Caco-2 (cell line): Measurements from ENCODE around the gene SVEP1. TPM values are rescaled to one million over a fixed set of nuclear protein-coding genes. Genes with fewer than 3 reads are reported as not detected.

ENCODE experiments used
- BruUV-seq: library from RNA; stranded (reverse); fragments of 400-500 nt; replicated peaks from 2 replicates; lab custom pipeline; 2021; lab: Mats Ljungman, UMichigan
- CTCF ChIA-PET: fragments of 300-600 bp; sonication (Branson Sonifier 250); formaldehyde crosslinking; loops from one replicate; lab custom pipeline; 2022; ENCODE audit warnings: antibody characterized with exemption; lab: Charles Lee
- POLR2A ChIA-PET: fragments of 300-600 bp; sonication (Branson Sonifier 250); formaldehyde crosslinking; loops from one replicate; lab custom pipeline; 2022; ENCODE audit warnings: antibody characterized with exemption; lab: Charles Lee
- DNase-seq, 2 experiments: peaks; one replicate each; pipeline versions ENCODE4 v3.0.0 to v3.0.0-alpha.2; 2020 to 2022
- H3K27me3 ChIP-seq: replicated peaks from 2 replicates; pipeline ENCODE4 v1.6.0; 2011; ENCODE audit warnings: low read length; ENCODE audit not compliant: control insufficient read depth, insufficient read depth
- H3K36me3 ChIP-seq: 2 replicates; pipeline ENCODE4 v1.5.1; 2011; ENCODE audit warnings: low read length; ENCODE audit not compliant: control insufficient read depth, insufficient read depth
- H3K4me1 ChIP-seq: fragments of 250-450 bp; sonication (Bioruptor Pico); 2 replicates; pipeline ENCODE4 v1.5.1; 2020; ENCODE audit warnings: mild to moderate bottlenecking
- H3K4me3 ChIP-seq: 2 replicates; pipeline ENCODE4 v1.5.1; 2011; ENCODE audit warnings: low read depth, mild to moderate bottlenecking, control low read depth, low read length
- H3K9me3 ChIP-seq: fragments of 250-450 bp; sonication (Bioruptor Pico); 2 replicates; pipeline ENCODE4 v1.5.1; 2020; ENCODE audit warnings: mild to moderate bottlenecking, moderate library complexity
- H3K27ac Mint-ChIP-seq: one replicate; pipeline ENCODE4 v1.8.0; 2022; ENCODE audit warnings: mixed read lengths; ENCODE audit not compliant: unreplicated experiment
- H3K27me3 Mint-ChIP-seq: one replicate; pipeline ENCODE4 v1.8.0; 2022; ENCODE audit warnings: mixed read lengths; ENCODE audit not compliant: insufficient read depth, unreplicated experiment
- H3K36me3 Mint-ChIP-seq: one replicate; pipeline ENCODE4 v1.8.0; 2022; ENCODE audit warnings: mild to moderate bottlenecking, mixed read lengths; ENCODE audit not compliant: insufficient read depth, unreplicated experiment
- H3K4me1 Mint-ChIP-seq: one replicate; pipeline ENCODE4 v1.8.0; 2022; ENCODE audit warnings: low read depth, mixed read lengths; ENCODE audit not compliant: unreplicated experiment
- H3K4me3 Mint-ChIP-seq: one replicate; pipeline ENCODE4 v1.8.0; 2022; ENCODE audit warnings: mild to moderate bottlenecking, moderate library complexity, mixed read lengths; ENCODE audit not compliant: unreplicated experiment
- H3K9me3 Mint-ChIP-seq: one replicate; pipeline ENCODE4 v1.8.0; 2022; ENCODE audit warnings: mixed read lengths; ENCODE audit not compliant: unreplicated experiment
- CTCF ChIP-seq, 2 experiments: fragments of 200-600 bp in 1 of 2; IDR thresholded peaks; 1 replicate in 1 of 2; 2 replicates in 1 of 2; pipeline versions ENCODE4 v1.5.1 to v1.8.0; 2011 to 2022; ENCODE audit warnings: antibody characterized with exemption in 1 of 2, control low read depth in 1 of 2, inconsistent platforms in 1 of 2, low read depth in 1 of 2, low read length in 1 of 2, mild to moderate bottlenecking in 1 of 2, moderate library complexity in 1 of 2; ENCODE audit not compliant: insufficient read depth in 1 of 2, severe bottlenecking in 1 of 2, unreplicated experiment in 1 of 2
- intact Hi-C: fragments of 100-400 bp; cut with micrococcal nuclease; formaldehyde crosslinking; loops from one replicate; pipeline ENCODE4 v1.10.0; 2022; ENCODE audit not compliant: unreplicated experiment
- total RNA-seq: library from RNA; stranded (reverse); gene quantifications from 2 replicates; pipeline ENCODE4 v1.2.3, GENCODE V29; 2022

SVEP1 gene
- total RNA-seq, 1 experiment from 2014 or later: 2.9 TPM

GRCh38 chr9:110499608-110500007 is 79.9 kb downstream of the SVEP1 start:
- intact Hi-C loops: no loop called here
- H3K4me3 ChIP-seq: no peak overlapping the region
- no peaks in the 10 kb centered on the region for H3K36me3 ChIP-seq
- no peak overlapping the region for H3K4me3 Mint-ChIP-seq
- no peak for DNase-seq
- ChIA-PET POLR2A (no interaction called here), CTCF (no interaction called here)
- no peak overlapping the region for H3K27ac Mint-ChIP-seq
- H3K27me3 Mint-ChIP-seq: peaks cover 13% of the 10 kb centered on the region
- no TSS peak for BruUV-seq
- H3K4me1 ChIP-seq: no peaks in the 10 kb centered on the region
- H3K27me3 ChIP-seq: no peaks in the 10 kb centered on the region; the same call in 1 of the 2 replicates
- H3K9me3 Mint-ChIP-seq: no peaks in the 10 kb centered on the region
- H3K9me3 ChIP-seq: no peaks in the 10 kb centered on the region
- no peaks in the 10 kb centered on the region for H3K36me3 Mint-ChIP-seq
- no peaks in the 10 kb centered on the region for H3K4me1 Mint-ChIP-seq
- TF ChIP-seq CTCF (IDR thresholded peaks at IDR 0.05; ENCODE audit: insufficient read depth in 1 of 2, low read depth in 1 of 2, low read length in 1 of 2, severe bottlenecking in 1 of 2, unreplicated experiment in 1 of 2): no peak

- Mint-ChIP-seq H3K27ac (no peak overlapping the region), H3K4me3 (no peak overlapping the region), H3K9me3 (peaks cover 11% of the 10 kb centered on the region), H3K36me3 (no peaks in the 10 kb centered on the region), H3K27me3 (peaks cover 17% of the 10 kb centered on the region), H3K4me1 (no peaks in the 10 kb centered on the region)
- DNase-seq: no peak
- Histone ChIP-seq H3K9me3 (0 out of 2 replicates have a peak, but pooled peaks cover 3% of the 10 kb centered on the region), H3K4me3 (no peak overlapping the region), H3K36me3 (no peaks in the 10 kb centered on the region), H3K27me3 (no peaks in the 10 kb centered on the region), H3K4me1 (no peaks in the 10 kb centered on the region)
- BruUV-seq: no TSS peak
- intact Hi-C loops: no loop called here
- ChIA-PET POLR2A (no interaction called here), CTCF (no interaction called here)
- TF ChIP-seq CTCF (IDR thresholded peaks at IDR 0.05; ENCODE audit: insufficient read depth in 1 of 2, low read depth in 1 of 2, low read length in 1 of 2, severe bottlenecking in 1 of 2, unreplicated experiment in 1 of 2): no peak
Observed at GRCh38 chr9:110487196-110487595, 92.3 kb downstream of the SVEP1 start.

GRCh38 chr9:110486218-110486617 is 93.3 kb downstream of the SVEP1 start:
- Mint-ChIP-seq H3K27ac (no peak overlapping the region), H3K27me3 (peaks cover 17% of the 10 kb centered on the region), H3K4me1 (no peaks in the 10 kb centered on the region), H3K36me3 (no peaks in the 10 kb centered on the region), H3K9me3 (peaks cover 11% of the 10 kb centered on the region), H3K4me3 (no peak overlapping the region)
- Histone ChIP-seq H3K27me3 (no peaks in the 10 kb centered on the region), H3K36me3 (no peaks in the 10 kb centered on the region), H3K4me1 (no peaks in the 10 kb centered on the region), H3K9me3 (0 out of 2 replicates have a peak, but pooled peaks cover 3% of the 10 kb centered on the region), H3K4me3 (no peak overlapping the region)
- ChIA-PET CTCF (interaction anchor here (0.7 kb wide), 1 partner anchor 53 kb away, joined by 5 read pairs; no protein-coding TSS in a partner anchor), POLR2A (no interaction called here)
- BruUV-seq: no TSS peak
- no peak for DNase-seq
- intact Hi-C loops: no loop called here
- TF ChIP-seq CTCF (IDR thresholded peaks at IDR 0.05; ENCODE audit: insufficient read depth in 1 of 2, low read depth in 1 of 2, low read length in 1 of 2, severe bottlenecking in 1 of 2, unreplicated experiment in 1 of 2): no peak
